ENCODE data around the gene VEGFB. TPM values are rescaled to one million over a fixed set of nuclear protein-coding genes. Genes with fewer than 3 reads are reported as not detected.

VEGFB gene
- total RNA-seq, 1 donor from 2014 or later: 205 TPM

GRCh38 chr11:64251753-64252002 lies 17.3 kb downstream of the VEGFB start:
- Mint-ChIP-seq H3K27me3 (ENCODE audit: unreplicated experiment) (no peaks in the 10 kb centered on the region), H3K9me3 (ENCODE audit: unreplicated experiment) (no peaks in the 10 kb centered on the region), H3K36me3 (ENCODE audit: unreplicated experiment) (no peaks in the 10 kb centered on the region), H3K4me1 (ENCODE audit: unreplicated experiment) (peaks cover 26% of the 10 kb centered on the region), H3K4me3 (ENCODE audit: unreplicated experiment) (peak overlapping the region; percentile 86), H3K27ac (ENCODE audit: unreplicated experiment) (peak overlapping the region; percentile 64)
- no peak for TF ChIP-seq CTCF (IDR thresholded peaks at IDR 0.05)
- no peak for DNase-seq (ENCODE audit: extremely low spot score, unreplicated experiment)

GRCh38 chr11:64252003-64252872 lies 17.9 kb downstream of the VEGFB start:
- no peaks in the 10 kb centered on the region for H3K9me3 Mint-ChIP-seq (ENCODE audit: unreplicated experiment)
- peak overlapping the region; percentile 64 for H3K27ac Mint-ChIP-seq (ENCODE audit: unreplicated experiment)
- DNase-seq (ENCODE audit: extremely low spot score, unreplicated experiment): no peak
- TF ChIP-seq CTCF (IDR thresholded peaks at IDR 0.05): peak; percentile 14
- H3K27me3 Mint-ChIP-seq (ENCODE audit: unreplicated experiment): no peaks in the 10 kb centered on the region
- H3K36me3 Mint-ChIP-seq (ENCODE audit: unreplicated experiment): no peaks in the 10 kb centered on the region
- H3K4me1 Mint-ChIP-seq (ENCODE audit: unreplicated experiment): peaks cover 26% of the 10 kb centered on the region
- H3K4me3 Mint-ChIP-seq (ENCODE audit: unreplicated experiment): peak overlapping the region; percentile 86

- Mint-ChIP-seq H3K4me3 (ENCODE audit: unreplicated experiment) (peak overlapping the region; percentile 53), H3K27me3 (ENCODE audit: unreplicated experiment) (no peaks in the 10 kb centered on the region), H3K9me3 (ENCODE audit: unreplicated experiment) (no peaks in the 10 kb centered on the region), H3K27ac (ENCODE audit: unreplicated experiment) (peak overlapping the region; percentile 34), H3K36me3 (ENCODE audit: unreplicated experiment) (no peaks in the 10 kb centered on the region), H3K4me1 (ENCODE audit: unreplicated experiment) (peaks cover 22% of the 10 kb centered on the region)
- TF ChIP-seq CTCF (IDR thresholded peaks at IDR 0.05): no peak
- DNase-seq (ENCODE audit: extremely low spot score, unreplicated experiment): no peak
Observed at GRCh38 chr11:64253043-64253442, 18.7 kb downstream of the VEGFB start.

- Mint-ChIP-seq H3K27ac (ENCODE audit: unreplicated experiment) (peak overlapping the region; percentile 34), H3K36me3 (ENCODE audit: unreplicated experiment) (no peaks in the 10 kb centered on the region), H3K4me1 (ENCODE audit: unreplicated experiment) (peaks cover 22% of the 10 kb centered on the region), H3K27me3 (ENCODE audit: unreplicated experiment) (no peaks in the 10 kb centered on the region), H3K9me3 (ENCODE audit: unreplicated experiment) (no peaks in the 10 kb centered on the region), H3K4me3 (ENCODE audit: unreplicated experiment) (peak overlapping the region; percentile 53)
- no peak for DNase-seq (ENCODE audit: extremely low spot score, unreplicated experiment)
- TF ChIP-seq CTCF (IDR thresholded peaks at IDR 0.05): no peak
Observed at GRCh38 chr11:64253481-64253880, 19.1 kb downstream of the VEGFB start.

GRCh38 chr11:64254326-64254725 lies 19.9 kb downstream of the VEGFB start:
- Mint-ChIP-seq H3K9me3 (ENCODE audit: unreplicated experiment) (no peaks in the 10 kb centered on the region), H3K36me3 (ENCODE audit: unreplicated experiment) (peaks cover under 1% of the 10 kb centered on the region), H3K27me3 (ENCODE audit: unreplicated experiment) (no peaks in the 10 kb centered on the region), H3K27ac (ENCODE audit: unreplicated experiment) (peak overlapping the region; percentile 34), H3K4me3 (ENCODE audit: unreplicated experiment) (no peak overlapping the region), H3K4me1 (ENCODE audit: unreplicated experiment) (peaks cover 22% of the 10 kb centered on the region)
- no peak for DNase-seq (ENCODE audit: extremely low spot score, unreplicated experiment)
- TF ChIP-seq CTCF (IDR thresholded peaks at IDR 0.05): no peak
